ENCODE data around the gene CEMIP2. TPM values are rescaled to one million over a fixed set of nuclear protein-coding genes. Genes with fewer than 3 reads are reported as not detected.

The CEMIP2 gene
- total RNA-seq, 1 experiment from 2014 or later, result 14.8 TPM

GRCh38 chr9:71736236-71736635, 32.1 kb downstream of the CEMIP2 start:
- in situ Hi-C loops (cut with HindIII; ENCODE audit: low pct_unique_long_range_greater_than_20kb, low sequenced_read_pairs), result no loop called here
- ChIA-PET CTCF (no interaction called here), POLR2A (no interaction called here)
- Histone ChIP-seq H3K4me3 (ENCODE audit: low read depth in 2 of 2, low read length in 2 of 2) (no peak overlapping the region), H3K9me3 (ENCODE audit: control insufficient read depth, insufficient read depth, low read depth, low read length) (no peaks in the 10 kb centered on the region), H3K36me3 (ENCODE audit: control insufficient read depth, insufficient read depth, low read length) (no peaks in the 10 kb centered on the region; the same call in 1 of the 2 replicates), H3K4me1 (ENCODE audit: control insufficient read depth, insufficient read depth, low read length) (no peaks in the 10 kb centered on the region), H3K27ac (ENCODE audit: low read length) (no peak overlapping the region), H3K27me3 (ENCODE audit: control insufficient read depth, insufficient read depth, low read length) (no peaks in the 10 kb centered on the region)
- no TSS peak for BruUV-seq (replicated peaks)
- no peak for TF ChIP-seq TCF7L2 (IDR thresholded peaks at IDR 0.05; ENCODE audit: low read depth, low read length)
- TF ChIP-seq POLR2AphosphoS5 (IDR thresholded peaks at IDR 0.05; ENCODE audit: low read depth, low read length), result no peak
- TF ChIP-seq CTCF (IDR thresholded peaks at IDR 0.05), result no peak
- no peak for TF ChIP-seq SIN3A (IDR thresholded peaks at IDR 0.05; ENCODE audit: borderline replicate concordance, insufficient read depth, low read depth, low read length)
- DNase-seq (ENCODE audit: low read depth, low spot score) (no peak), ATAC-seq (no peak)
- intact Hi-C loops (cut with micrococcal nuclease; ENCODE audit: unreplicated experiment), result no loop called here

GRCh38 chr9:71734950-71735349, 33.4 kb downstream of the CEMIP2 start:
- no peak for TF ChIP-seq SIN3A (IDR thresholded peaks at IDR 0.05; ENCODE audit: borderline replicate concordance, insufficient read depth, low read depth, low read length)
- no peak for TF ChIP-seq TCF7L2 (IDR thresholded peaks at IDR 0.05; ENCODE audit: low read depth, low read length)
- no peak for TF ChIP-seq POLR2AphosphoS5 (IDR thresholded peaks at IDR 0.05; ENCODE audit: low read depth, low read length)
- TF ChIP-seq REST (IDR thresholded peaks at IDR 0.05; ENCODE audit: insufficient read depth in 1 of 2, low read depth in 2 of 2, low read length in 1 of 2), result no peak
- no peak for TF ChIP-seq CTCF (IDR thresholded peaks at IDR 0.05)
- no peak for DNase-seq (ENCODE audit: low read depth, low spot score)
- CTCF ChIA-PET, result no interaction called here
- in situ Hi-C loops (cut with HindIII; ENCODE audit: low pct_unique_long_range_greater_than_20kb, low sequenced_read_pairs) (no loop called here), intact Hi-C loops (cut with micrococcal nuclease; ENCODE audit: unreplicated experiment) (no loop called here)
- no peaks in the 10 kb centered on the region; the same call in 1 of the 2 replicates for H3K36me3 ChIP-seq (ENCODE audit: control insufficient read depth, insufficient read depth, low read length)
- BruUV-seq (replicated peaks), result no TSS peak
- ATAC-seq, result no peak
- no peak overlapping the region for H3K27ac ChIP-seq (ENCODE audit: low read length)
- H3K4me3 ChIP-seq (ENCODE audit: low read depth in 2 of 2, low read length in 2 of 2), result no peak overlapping the region
- no peaks in the 10 kb centered on the region for H3K27me3 ChIP-seq (ENCODE audit: control insufficient read depth, insufficient read depth, low read length)
- H3K4me1 ChIP-seq (ENCODE audit: control insufficient read depth, insufficient read depth, low read length), result no peaks in the 10 kb centered on the region
- POLR2A ChIA-PET, result interaction anchor here (0.6 kb wide), 1 partner anchor 675 kb away, joined by 4 read pairs; no protein-coding TSS in a partner anchor
- no peaks in the 10 kb centered on the region for H3K9me3 ChIP-seq (ENCODE audit: control insufficient read depth, insufficient read depth, low read depth, low read length)

All from Panc1 (cell line).